ENCODE data around the gene ADARB2.

ADARB2 gene

GRCh38 chr10:1638889-1639419, 98.4 kb downstream of the ADARB2 start:
- H3K4me3 ChIP-seq (ENCODE audit: control insufficient read depth, low read depth, low read length): no peak overlapping the region
- no peak for DNase-seq (ENCODE audit: low read depth)
- no peak for TF ChIP-seq CTCF (IDR thresholded peaks at IDR 0.05; ENCODE audit: control insufficient read depth, insufficient read depth, low read depth, low read length, missing control alignments)

GRCh38 chr10:1635340-1635739, 102.0 kb downstream of the ADARB2 start:
- DNase-seq (ENCODE audit: low read depth): no peak
- no peak for TF ChIP-seq CTCF (IDR thresholded peaks at IDR 0.05; ENCODE audit: control insufficient read depth, insufficient read depth, low read depth, low read length, missing control alignments)
- no peak overlapping the region for H3K4me3 ChIP-seq (ENCODE audit: control insufficient read depth, low read depth, low read length)

GRCh38 chr10:1634239-1634638, 103.1 kb downstream of the ADARB2 start:
- no peak overlapping the region for H3K4me3 ChIP-seq (ENCODE audit: control insufficient read depth, low read depth, low read length)
- no peak for DNase-seq (ENCODE audit: low read depth)
- TF ChIP-seq CTCF (IDR thresholded peaks at IDR 0.05; ENCODE audit: control insufficient read depth, insufficient read depth, low read depth, low read length, missing control alignments): no peak

GRCh38 chr10:1633783-1634182, 103.5 kb downstream of the ADARB2 start:
- no peak overlapping the region for H3K4me3 ChIP-seq (ENCODE audit: control insufficient read depth, low read depth, low read length)
- no peak for DNase-seq (ENCODE audit: low read depth)
- no peak for TF ChIP-seq CTCF (IDR thresholded peaks at IDR 0.05; ENCODE audit: control insufficient read depth, insufficient read depth, low read depth, low read length, missing control alignments)

GRCh38 chr10:1632596-1632995, 104.7 kb downstream of the ADARB2 start:
- no peak for TF ChIP-seq CTCF (IDR thresholded peaks at IDR 0.05; ENCODE audit: control insufficient read depth, insufficient read depth, low read depth, low read length, missing control alignments)
- DNase-seq (ENCODE audit: low read depth): no peak
- no peak overlapping the region for H3K4me3 ChIP-seq (ENCODE audit: control insufficient read depth, low read depth, low read length)

GRCh38 chr10:1632141-1632540, 105.2 kb downstream of the ADARB2 start:
- H3K4me3 ChIP-seq (ENCODE audit: control insufficient read depth, low read depth, low read length): no peak overlapping the region
- TF ChIP-seq CTCF (IDR thresholded peaks at IDR 0.05; ENCODE audit: control insufficient read depth, insufficient read depth, low read depth, low read length, missing control alignments): no peak
- no peak for DNase-seq (ENCODE audit: low read depth)

GRCh38 chr10:1631282-1631681, 106.0 kb downstream of the ADARB2 start:
- TF ChIP-seq CTCF (IDR thresholded peaks at IDR 0.05; ENCODE audit: control insufficient read depth, insufficient read depth, low read depth, low read length, missing control alignments): no peak
- no peak for DNase-seq (ENCODE audit: low read depth)
- H3K4me3 ChIP-seq (ENCODE audit: control insufficient read depth, low read depth, low read length): no peak overlapping the region

All from AG09309 (cell line).